ENCODE data around the gene SVBP.

Gene SVBP

DNA sequence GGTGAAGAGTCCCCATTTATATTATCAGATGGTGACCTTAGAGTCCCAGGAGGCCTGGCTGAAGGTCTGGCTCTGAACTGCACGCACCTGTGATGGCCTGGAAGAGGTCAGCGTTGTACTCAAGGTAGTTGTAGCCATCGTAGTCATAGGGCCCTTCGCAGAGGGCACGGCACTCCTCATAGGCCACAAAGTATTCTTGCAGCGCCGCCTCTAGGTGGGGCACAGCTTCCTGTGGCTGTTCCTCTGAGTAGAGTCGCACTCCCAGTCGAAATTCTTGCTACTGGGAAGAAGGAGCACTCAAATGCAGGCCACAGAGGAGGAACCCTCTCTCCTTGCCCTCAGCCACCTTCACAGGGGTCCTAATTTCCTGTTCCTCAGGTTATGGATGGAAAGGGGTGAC is 58.1 kb downstream of the SVBP start:
- no peaks in the 10 kb centered on the region for H3K27me3 ChIP-seq (replicated peaks; ENCODE audit: insufficient read depth, low read length)
- no peak for TF ChIP-seq EZH2 (optimal IDR thresholded peaks at IDR 0.05; ENCODE audit: low read depth, low read length)
- TF ChIP-seq, protein P1, sequence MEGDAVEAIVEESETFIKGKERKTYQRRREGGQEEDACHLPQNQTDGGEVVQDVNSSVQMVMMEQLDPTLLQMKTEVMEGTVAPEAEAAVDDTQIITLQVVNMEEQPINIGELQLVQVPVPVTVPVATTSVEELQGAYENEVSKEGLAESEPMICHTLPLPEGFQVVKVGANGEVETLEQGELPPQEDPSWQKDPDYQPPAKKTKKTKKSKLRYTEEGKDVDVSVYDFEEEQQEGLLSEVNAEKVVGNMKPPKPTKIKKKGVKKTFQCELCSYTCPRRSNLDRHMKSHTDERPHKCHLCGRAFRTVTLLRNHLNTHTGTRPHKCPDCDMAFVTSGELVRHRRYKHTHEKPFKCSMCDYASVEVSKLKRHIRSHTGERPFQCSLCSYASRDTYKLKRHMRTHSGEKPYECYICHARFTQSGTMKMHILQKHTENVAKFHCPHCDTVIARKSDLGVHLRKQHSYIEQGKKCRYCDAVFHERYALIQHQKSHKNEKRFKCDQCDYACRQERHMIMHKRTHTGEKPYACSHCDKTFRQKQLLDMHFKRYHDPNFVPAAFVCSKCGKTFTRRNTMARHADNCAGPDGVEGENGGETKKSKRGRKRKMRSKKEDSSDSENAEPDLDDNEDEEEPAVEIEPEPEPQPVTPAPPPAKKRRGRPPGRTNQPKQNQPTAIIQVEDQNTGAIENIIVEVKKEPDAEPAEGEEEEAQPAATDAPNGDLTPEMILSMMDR (IDR thresholded peaks at IDR 0.05; ENCODE audit: low read length) = no peak
- TF ChIP-seq EZH2phosphoT487 (IDR thresholded peaks at IDR 0.05; ENCODE audit: low read length) = no peak
- no peak overlapping the region for H2AFZ ChIP-seq (ENCODE audit: low read length)
- H3K79me2 ChIP-seq (ENCODE audit: low read length) = no peaks in the 10 kb centered on the region
- H3K9me2 ChIP-seq (replicated peaks; ENCODE audit: insufficient read depth, low read length) = no peaks in the 10 kb centered on the region
- H3K9ac ChIP-seq (ENCODE audit: low read length) = no peak overlapping the region
- DNase-seq = no peak
- H3K4me3 ChIP-seq (ENCODE audit: low read length) = no peak overlapping the region
- no peaks in the 10 kb centered on the region for H4K20me1 ChIP-seq (ENCODE audit: insufficient read depth, low read length)
- H3K36me3 ChIP-seq (replicated peaks; ENCODE audit: insufficient read depth, low read length) = no peaks in the 10 kb centered on the region
- H3K4me1 ChIP-seq (ENCODE audit: low read length) = no peaks in the 10 kb centered on the region
- H3F3A ChIP-seq (ENCODE audit: insufficient read depth, low read length) = no peaks in the 10 kb centered on the region
- H3K4me2 ChIP-seq (ENCODE audit: low read depth, low read length) = no peak overlapping the region
- no peak overlapping the region for H3K27ac ChIP-seq (ENCODE audit: low read length)
- no peaks in the 10 kb centered on the region for H3K9me3 ChIP-seq (replicated peaks; ENCODE audit: insufficient read depth, low read length)

DNA sequence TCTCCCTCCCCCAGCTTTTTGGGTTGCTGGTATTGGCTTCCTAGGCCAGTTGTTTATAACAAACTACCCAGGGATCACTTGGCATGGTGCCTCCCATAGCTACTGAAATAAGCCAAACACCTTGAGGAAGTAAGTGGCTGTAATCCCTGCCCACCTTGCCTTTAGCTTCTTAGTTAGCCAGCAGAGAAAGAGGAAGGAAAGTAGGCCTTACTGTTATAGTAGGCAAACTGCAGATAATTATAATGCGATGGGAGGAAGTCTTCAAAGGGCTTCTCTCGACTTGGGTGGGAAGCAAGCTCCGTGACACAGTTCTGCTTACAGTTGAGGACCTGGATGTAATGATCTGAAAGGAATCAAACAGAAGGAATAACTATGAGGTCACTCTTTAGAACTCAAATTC is 58.6 kb downstream of the SVBP start:
- H3K27ac ChIP-seq (ENCODE audit: low read length) = no peak overlapping the region
- H2AFZ ChIP-seq (ENCODE audit: low read length) = no peak overlapping the region
- H3F3A ChIP-seq (ENCODE audit: insufficient read depth, low read length) = no peaks in the 10 kb centered on the region
- H3K9ac ChIP-seq (ENCODE audit: low read length) = no peak overlapping the region
- H3K4me1 ChIP-seq (ENCODE audit: low read length) = no peaks in the 10 kb centered on the region
- no peaks in the 10 kb centered on the region for H3K9me2 ChIP-seq (replicated peaks; ENCODE audit: insufficient read depth, low read length)
- DNase-seq = no peak
- no peak overlapping the region for H3K4me3 ChIP-seq (ENCODE audit: low read length)
- H3K36me3 ChIP-seq (replicated peaks; ENCODE audit: insufficient read depth, low read length) = no peaks in the 10 kb centered on the region
- H3K4me2 ChIP-seq (ENCODE audit: low read depth, low read length) = no peak overlapping the region
- H3K27me3 ChIP-seq (replicated peaks; ENCODE audit: insufficient read depth, low read length) = no peaks in the 10 kb centered on the region
- H4K20me1 ChIP-seq (ENCODE audit: insufficient read depth, low read length) = no peaks in the 10 kb centered on the region
- H3K9me3 ChIP-seq (replicated peaks; ENCODE audit: insufficient read depth, low read length) = no peaks in the 10 kb centered on the region
- TF ChIP-seq, protein P1 (IDR thresholded peaks at IDR 0.05; ENCODE audit: low read length) = no peak
- TF ChIP-seq EZH2 (optimal IDR thresholded peaks at IDR 0.05; ENCODE audit: low read depth, low read length) (no peak), EZH2phosphoT487 (IDR thresholded peaks at IDR 0.05; ENCODE audit: low read length) (no peak)
- no peaks in the 10 kb centered on the region for H3K79me2 ChIP-seq (ENCODE audit: low read length)

DNA sequence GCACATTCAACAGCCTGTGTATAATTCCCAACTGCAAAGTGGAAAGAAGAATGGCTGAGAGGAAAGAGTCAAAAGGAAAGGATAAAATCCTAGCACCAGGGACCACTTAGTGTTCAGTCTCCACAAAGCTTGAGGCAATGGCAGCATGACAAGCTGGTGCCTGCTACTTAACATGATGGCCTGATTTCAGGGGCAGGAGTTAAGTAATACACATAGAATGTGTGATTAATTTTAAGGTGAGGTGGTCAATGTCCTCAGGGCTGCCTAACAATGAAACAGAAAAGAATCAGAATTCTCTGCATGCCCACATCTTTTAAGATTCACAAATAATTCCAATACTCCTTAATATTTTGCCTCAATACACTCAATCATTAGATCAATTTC is 59.3 kb downstream of the SVBP start:
- H3K9me3 ChIP-seq (replicated peaks; ENCODE audit: insufficient read depth, low read length) = no peaks in the 10 kb centered on the region
- H3K4me1 ChIP-seq (ENCODE audit: low read length) = no peaks in the 10 kb centered on the region
- H4K20me1 ChIP-seq (ENCODE audit: insufficient read depth, low read length) = no peaks in the 10 kb centered on the region
- H3K27me3 ChIP-seq (replicated peaks; ENCODE audit: insufficient read depth, low read length) = no peaks in the 10 kb centered on the region
- H2AFZ ChIP-seq (ENCODE audit: low read length) = no peak overlapping the region
- TF ChIP-seq EZH2 (optimal IDR thresholded peaks at IDR 0.05; ENCODE audit: low read depth, low read length) (no peak), EZH2phosphoT487 (IDR thresholded peaks at IDR 0.05; ENCODE audit: low read length) (no peak)
- TF ChIP-seq, protein P1 (IDR thresholded peaks at IDR 0.05; ENCODE audit: low read length) = no peak
- H3K4me2 ChIP-seq (ENCODE audit: low read depth, low read length) = no peak overlapping the region
- no peaks in the 10 kb centered on the region for H3F3A ChIP-seq (ENCODE audit: insufficient read depth, low read length)
- H3K27ac ChIP-seq (ENCODE audit: low read length) = no peak overlapping the region
- no peaks in the 10 kb centered on the region for H3K9me2 ChIP-seq (replicated peaks; ENCODE audit: insufficient read depth, low read length)
- H3K36me3 ChIP-seq (replicated peaks; ENCODE audit: insufficient read depth, low read length) = no peaks in the 10 kb centered on the region
- no peak for DNase-seq
- H3K9ac ChIP-seq (ENCODE audit: low read length) = no peak overlapping the region
- no peak overlapping the region for H3K4me3 ChIP-seq (ENCODE audit: low read length)
- H3K79me2 ChIP-seq (ENCODE audit: low read length) = no peaks in the 10 kb centered on the region

Data from MM.1S (cell line).